Glutamatergic neuron (in vitro differentiated cells): Measurements from ENCODE around the gene USP24. TPM values are rescaled to one million over a fixed set of nuclear protein-coding genes. Genes with fewer than 3 reads are reported as not detected.

Source experiments
- DNase-seq: peaks from one replicate; pipeline ENCODE4 v3.0.0; 2022
- H3K27ac Mint-ChIP-seq: one replicate; pipeline ENCODE4 v1.8.0; 2020; ENCODE audit warnings: mild to moderate bottlenecking, mixed read lengths, inconsistent platforms; ENCODE audit not compliant: unreplicated experiment
- H3K27me3 Mint-ChIP-seq: one replicate; pipeline ENCODE4 v1.8.0; 2020; ENCODE audit warnings: mild to moderate bottlenecking, moderate library complexity, mixed read lengths, inconsistent platforms; ENCODE audit not compliant: unreplicated experiment
- H3K36me3 Mint-ChIP-seq: one replicate; pipeline ENCODE4 v1.8.0; 2020; ENCODE audit warnings: mild to moderate bottlenecking, mixed read lengths, inconsistent platforms; ENCODE audit not compliant: unreplicated experiment
- H3K4me1 Mint-ChIP-seq: one replicate; pipeline ENCODE4 v1.8.0; 2020; ENCODE audit warnings: mild to moderate bottlenecking, low read depth, mixed read lengths, inconsistent platforms; ENCODE audit not compliant: unreplicated experiment
- H3K4me3 Mint-ChIP-seq: one replicate; pipeline ENCODE4 v1.8.0; 2020; ENCODE audit warnings: mild to moderate bottlenecking, mixed read lengths, inconsistent platforms; ENCODE audit not compliant: unreplicated experiment
- H3K9me3 Mint-ChIP-seq: one replicate; pipeline ENCODE4 v1.8.0; 2020; ENCODE audit warnings: mild to moderate bottlenecking, moderate library complexity, mixed read lengths, inconsistent platforms; ENCODE audit not compliant: unreplicated experiment
- CTCF ChIP-seq: fragments of 200-600 bp; sonication (generic); IDR thresholded peaks from one replicate; pipeline ENCODE4 v1.5.0; 2021; ENCODE audit not compliant: partially characterized antibody, unreplicated experiment
- total RNA-seq: library from RNA; stranded (reverse); fragmentation: NEBNext Ultra II Directional; extraction: Animal tissue kit (Norgen Biotek cat#: 25700); gene quantifications from one replicate; pipeline ENCODE4 v1.2.1, GENCODE V29; 2021; ENCODE audit not compliant: unreplicated experiment

The USP24 gene
- total RNA-seq, 1 donor from 2014 or later: 54.6 TPM

- H3K36me3 Mint-ChIP-seq: no peaks in the 10 kb centered on the region
- DNase-seq: no peak
- H3K27me3 Mint-ChIP-seq: no peaks in the 10 kb centered on the region
- no peak for TF ChIP-seq CTCF
- no peak overlapping the region for H3K4me3 Mint-ChIP-seq
- peaks cover 5% of the 10 kb centered on the region for H3K4me1 Mint-ChIP-seq
- peaks cover 2% of the 10 kb centered on the region for H3K9me3 Mint-ChIP-seq
- H3K27ac Mint-ChIP-seq: no peak overlapping the region
Measured at GRCh38 chr1:55087439-55087838, 127.7 kb downstream of the USP24 start.

GRCh38 chr1:55084257-55084656 is 130.9 kb downstream of the USP24 start:
- Mint-ChIP-seq H3K36me3 (no peaks in the 10 kb centered on the region), H3K4me3 (no peak overlapping the region), H3K4me1 (peaks cover 5% of the 10 kb centered on the region), H3K27ac (no peak overlapping the region), H3K27me3 (no peaks in the 10 kb centered on the region), H3K9me3 (peaks cover 2% of the 10 kb centered on the region)
- no peak for TF ChIP-seq CTCF
- no peak for DNase-seq

GRCh38 chr1:55081905-55082296 is 133.3 kb downstream of the USP24 start:
- no peaks in the 10 kb centered on the region for H3K36me3 Mint-ChIP-seq
- no peaks in the 10 kb centered on the region for H3K9me3 Mint-ChIP-seq
- no peak overlapping the region for H3K4me3 Mint-ChIP-seq
- TF ChIP-seq CTCF: no peak
- H3K27ac Mint-ChIP-seq: no peak overlapping the region
- H3K27me3 Mint-ChIP-seq: no peaks in the 10 kb centered on the region
- no peak for DNase-seq
- no peaks in the 10 kb centered on the region for H3K4me1 Mint-ChIP-seq

GRCh38 chr1:55081188-55081904 is 133.8 kb downstream of the USP24 start:
- Mint-ChIP-seq H3K4me1 (no peaks in the 10 kb centered on the region), H3K36me3 (no peaks in the 10 kb centered on the region)
- no peak for DNase-seq

More at GRCh38 chr1:55081188-55081904, 133.8 kb downstream of the USP24 start:
- TF ChIP-seq CTCF: no peak
- no peak overlapping the region for H3K27ac Mint-ChIP-seq
- H3K9me3 Mint-ChIP-seq: no peaks in the 10 kb centered on the region
- no peak overlapping the region for H3K4me3 Mint-ChIP-seq
- no peaks in the 10 kb centered on the region for H3K27me3 Mint-ChIP-seq
